Body of pancreas (tissue), 4 donors: Measurements from ENCODE around the gene BARHL1.

Experiments
- CTCF ChIP-seq, 7 experiments: fragments of 450-650 bp in 4 of 7; fragments of 200-600 bp in 3 of 7; sonication (generic) in 3 of 7; IDR thresholded peaks; one replicate each; pipeline ENCODE4 v1.5.1; 2016 to 2019; ENCODE audit warnings: antibody characterized with exemption in 7 of 7
- POLR2A ChIP-seq, 3 donors: fragments of 450-650 bp; IDR thresholded peaks; one replicate each; pipeline ENCODE4 v1.6.1; 2016; ENCODE audit warnings: antibody characterized with exemption in 3 of 3, mild to moderate bottlenecking in 2 of 3

DNA sequence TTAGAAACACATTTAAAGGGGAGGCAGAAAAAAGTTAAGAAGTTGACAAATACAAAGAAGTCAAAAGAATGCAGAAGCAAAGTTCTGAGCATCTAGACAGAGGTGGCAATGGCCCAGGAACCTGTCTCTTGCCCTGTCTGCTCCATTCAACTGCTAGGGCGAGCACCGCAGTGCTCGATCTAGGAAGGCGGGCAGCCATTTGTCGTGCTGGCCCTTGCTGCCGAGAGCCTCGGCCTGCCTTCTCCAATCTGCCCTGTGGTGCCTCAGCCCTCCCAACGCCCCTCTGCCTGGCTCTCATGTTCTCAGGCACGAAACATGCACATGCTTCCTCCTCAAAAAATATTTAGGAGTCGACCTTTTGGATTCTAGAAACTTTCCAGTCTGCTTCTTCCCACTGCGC is 45.2 kb downstream of the BARHL1 start:
- no peak for TF ChIP-seq CTCF (IDR thresholded peaks at IDR 0.05)
- TF ChIP-seq POLR2A (IDR thresholded peaks at IDR 0.05) = no peak
